ENCODE data around the gene VCPKMT.
"Not testable (repeated sequence)": the region's sequence is repeated elsewhere in the genome, so short reads cannot be mapped to it uniquely, and the experiment has no call there.

VCPKMT gene

GRCh38 chr14:50092006-50092555 is 24.3 kb downstream of the VCPKMT start:
- no peak for DNase-seq (ENCODE audit: low read depth)

GRCh38 chr14:50091240-50091913 is 25.0 kb downstream of the VCPKMT start:
- DNase-seq (ENCODE audit: low read depth) = no peak

- no peak for DNase-seq (ENCODE audit: low read depth)
These were observed 27.2 kb downstream of the VCPKMT start for GRCh38 chr14:50089208-50089607.

GRCh38 chr14:50088731-50089130 is 27.6 kb downstream of the VCPKMT start:
- no peak for DNase-seq (ENCODE audit: low read depth)

- DNase-seq (ENCODE audit: low read depth) = no peak
These were observed 28.3 kb downstream of the VCPKMT start for GRCh38 chr14:50088117-50088515.

DNA sequence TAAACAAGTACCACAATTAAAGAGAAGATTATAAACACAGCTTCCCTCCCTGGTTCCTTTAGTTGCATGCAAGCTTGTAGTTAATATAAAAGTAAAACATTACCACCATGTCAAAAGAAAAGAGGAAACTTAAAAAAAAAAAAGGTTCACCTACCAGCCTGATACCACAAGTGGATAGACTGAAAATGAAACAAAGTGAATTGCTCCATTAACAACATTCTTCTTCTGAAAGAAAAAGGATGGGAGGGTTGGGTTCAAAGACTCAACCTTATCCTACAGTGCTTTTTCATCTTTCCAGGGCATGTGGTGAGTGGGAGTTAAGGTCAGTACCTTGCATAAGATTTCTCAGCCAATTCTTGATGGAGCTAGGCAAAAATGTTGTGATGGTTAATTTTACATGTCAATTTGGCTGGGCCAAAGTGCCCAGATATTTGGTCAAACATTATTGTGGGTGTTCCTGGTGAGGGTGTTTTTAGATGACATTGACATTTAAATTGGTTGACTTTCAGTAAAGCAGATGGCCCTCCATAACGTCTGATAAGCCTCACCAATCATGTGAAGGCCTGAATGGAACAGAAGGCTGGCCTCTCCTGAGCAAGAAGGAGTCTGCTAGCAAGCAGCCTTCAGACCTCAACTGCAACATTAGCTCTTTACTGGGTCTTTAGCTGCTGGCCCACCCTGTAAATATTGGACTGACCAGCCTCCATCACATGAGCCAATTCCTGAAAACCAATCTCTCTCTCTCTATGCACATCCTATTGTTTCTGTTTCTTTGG is 28.8 kb downstream of the VCPKMT start:
- no peak for DNase-seq (ENCODE audit: low read depth)

GRCh38 chr14:50086321-50086711 is 30.1 kb downstream of the VCPKMT start:
- DNase-seq (ENCODE audit: low read depth) = no peak

GRCh38 chr14:50085570-50086320 is 30.6 kb downstream of the VCPKMT start:
- no peak for DNase-seq (ENCODE audit: low read depth)

- DNase-seq (ENCODE audit: low read depth) = no peak
These were observed 31.7 kb downstream of the VCPKMT start for GRCh38 chr14:50084666-50085065.

DNA sequence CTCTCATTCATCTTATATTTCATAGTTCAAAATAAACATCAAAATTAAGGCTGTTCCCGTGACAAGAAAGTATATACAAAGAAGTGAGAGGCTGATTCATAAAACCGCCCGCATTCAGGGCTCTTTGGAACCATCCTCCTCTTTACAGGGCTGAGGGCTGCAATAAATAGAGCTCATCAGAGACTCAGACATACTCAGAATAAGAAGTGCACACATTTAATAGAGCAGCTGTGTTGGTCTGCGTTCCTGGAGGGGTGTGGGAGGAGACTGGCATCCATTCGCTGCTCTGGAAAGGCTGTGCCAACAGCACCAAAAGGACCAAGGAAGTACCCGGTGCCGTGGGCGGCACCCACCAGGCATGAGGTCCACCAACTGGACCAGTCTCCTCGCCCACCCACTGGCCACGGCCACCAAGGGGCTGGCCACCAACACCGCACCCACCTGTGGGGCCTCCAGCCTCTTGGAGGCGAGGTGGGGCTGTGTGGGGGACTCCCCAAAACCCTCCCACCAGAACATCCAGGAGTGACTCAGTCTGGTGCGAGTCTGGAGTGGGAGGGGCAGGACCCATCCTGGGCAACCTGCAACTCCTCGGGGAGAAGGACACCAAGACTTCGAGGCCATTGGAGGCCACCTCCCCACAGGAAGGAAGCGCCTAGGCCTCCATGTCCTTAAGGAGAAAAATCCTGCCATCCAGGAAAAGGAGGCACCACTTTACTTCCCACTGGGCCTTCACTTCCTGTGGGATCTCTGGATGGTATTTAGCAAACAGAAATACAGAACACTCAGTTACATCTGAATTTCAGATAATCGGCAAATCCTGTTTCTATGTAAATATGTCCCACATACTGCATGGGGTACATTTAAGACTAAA is 32.7 kb downstream of the VCPKMT start:
- peak; percentile 37 for DNase-seq (ENCODE audit: low read depth)

DNA sequence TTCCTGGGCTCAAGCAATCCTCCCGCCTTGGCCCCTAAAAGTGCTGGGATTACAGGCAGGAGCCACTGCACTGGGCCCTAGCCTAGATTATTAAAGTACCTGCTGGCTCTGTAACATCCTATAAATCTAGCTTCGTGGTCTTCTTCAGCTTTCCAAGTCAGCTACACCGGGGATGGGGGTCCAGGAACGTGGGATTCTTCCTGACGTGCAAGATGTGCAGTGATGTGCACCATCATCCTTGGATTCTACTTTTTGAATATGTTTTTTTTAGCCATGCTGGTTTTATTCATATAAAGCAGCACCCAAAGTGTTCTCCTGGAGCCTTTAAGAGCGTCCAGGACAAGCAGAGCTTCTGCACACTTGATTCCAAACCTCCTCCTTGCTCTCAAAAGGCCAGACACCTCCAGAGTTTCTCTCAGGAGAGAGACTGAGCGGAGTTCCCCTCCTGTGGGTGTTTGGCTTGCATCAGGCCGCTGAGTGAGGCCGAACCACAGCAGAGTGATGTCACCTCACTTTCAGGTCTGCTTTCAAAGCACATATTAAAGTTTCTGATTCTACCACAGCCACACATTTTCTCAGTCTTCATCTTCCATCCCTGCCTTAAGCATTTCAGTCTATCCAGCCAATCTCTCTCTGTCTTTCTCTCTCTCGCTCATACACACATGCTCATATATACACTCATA is 33.4 kb downstream of the VCPKMT start:
- peak; percentile 80 for DNase-seq (ENCODE audit: low read depth)

GRCh38 chr14:50082308-50082742 is 34.0 kb downstream of the VCPKMT start:
- DNase-seq (ENCODE audit: low read depth) = no peak

DNA sequence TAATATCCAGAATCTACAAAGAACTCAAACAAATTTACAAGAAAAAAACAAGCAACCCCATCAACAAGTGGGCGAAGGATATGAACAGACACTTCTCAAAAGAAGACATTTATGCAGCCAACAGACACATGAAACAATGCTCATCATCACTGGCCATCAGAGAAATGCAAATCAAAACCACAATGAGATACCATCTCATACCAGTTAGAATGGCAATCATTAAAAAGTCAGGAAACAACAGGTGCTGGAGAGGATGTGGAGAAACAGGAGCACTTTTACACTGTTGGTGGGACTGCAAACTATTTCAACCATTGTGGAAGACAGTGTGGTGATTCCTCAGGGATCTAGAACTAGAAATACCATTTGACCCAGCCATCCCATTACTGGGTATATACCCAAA is 37.3 kb downstream of the VCPKMT start:
- not testable (repeated sequence) for DNase-seq (ENCODE audit: low read depth)

GRCh38 chr14:50073663-50074062 is 42.7 kb downstream of the VCPKMT start:
- DNase-seq (ENCODE audit: low read depth) = not testable (repeated sequence)

DNA sequence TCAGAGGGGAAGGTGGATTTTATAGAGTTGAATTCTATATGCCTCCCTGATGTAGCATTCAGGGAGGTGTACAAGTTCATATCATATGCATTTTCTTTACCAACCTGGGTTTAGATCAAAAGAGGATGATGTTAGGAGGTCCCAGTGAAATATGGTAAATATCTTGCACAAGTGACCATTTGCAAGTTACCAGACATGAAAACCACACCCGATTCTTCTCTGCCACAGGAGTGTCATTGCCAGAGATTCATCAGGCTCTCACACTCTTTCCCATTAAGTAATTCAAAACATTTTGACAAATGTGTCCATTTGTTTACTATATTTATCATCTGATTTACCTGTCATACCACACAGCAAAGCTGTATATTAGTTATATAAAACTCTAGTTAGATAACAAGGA is 44.0 kb downstream of the VCPKMT start:
- no peak for DNase-seq (ENCODE audit: low read depth)

- no peak for DNase-seq (ENCODE audit: low read depth)
These were observed 45.4 kb downstream of the VCPKMT start for GRCh38 chr14:50070840-50071548.

- no peak for DNase-seq (ENCODE audit: low read depth)
These were observed 46.1 kb downstream of the VCPKMT start for GRCh38 chr14:50070230-50070629.

- no peak for DNase-seq (ENCODE audit: low read depth)
These were observed 47.0 kb downstream of the VCPKMT start for GRCh38 chr14:50069325-50069724.

DNA sequence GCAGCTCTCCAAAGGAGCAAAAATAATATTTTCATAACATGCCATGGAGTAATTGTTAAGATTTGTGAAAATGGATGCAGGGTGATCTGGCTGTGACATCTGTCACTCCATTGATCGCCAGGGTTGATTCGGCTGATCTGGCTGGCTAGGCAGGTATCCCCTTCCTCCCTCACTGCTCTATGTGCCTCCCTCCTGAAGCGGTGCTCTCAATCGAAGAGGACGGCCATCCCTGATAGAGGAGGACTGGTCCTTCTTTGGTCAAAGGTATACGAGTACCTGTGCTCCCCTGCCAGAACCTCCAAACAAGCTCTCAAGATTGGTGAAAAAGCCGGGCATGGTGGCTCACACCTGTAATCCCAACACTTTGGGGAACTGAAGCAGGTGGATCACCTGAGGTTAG is 47.9 kb downstream of the VCPKMT start:
- no peak for DNase-seq (ENCODE audit: low read depth)
